AML-193 (cell line): Measurements from ENCODE around the gene SPRR2B.
"Not testable (repeated sequence)": the region's sequence is repeated elsewhere in the genome, so short reads cannot be mapped to it uniquely, and the experiment has no call there.

Experiments
- DNase-seq, 2 experiments: peaks; one replicate each; lab custom pipeline; 2025; lab: John Stamatoyannopoulos, UW

The SPRR2B gene

GRCh38 chr1:153071511-153071910, at the start of gene SPRR2B:
SPRR2B (minus strand) TSS chr1:153071611; CDS start chr1:153070839, 772 bp downstream.
- DNase-seq = no peak

DNA sequence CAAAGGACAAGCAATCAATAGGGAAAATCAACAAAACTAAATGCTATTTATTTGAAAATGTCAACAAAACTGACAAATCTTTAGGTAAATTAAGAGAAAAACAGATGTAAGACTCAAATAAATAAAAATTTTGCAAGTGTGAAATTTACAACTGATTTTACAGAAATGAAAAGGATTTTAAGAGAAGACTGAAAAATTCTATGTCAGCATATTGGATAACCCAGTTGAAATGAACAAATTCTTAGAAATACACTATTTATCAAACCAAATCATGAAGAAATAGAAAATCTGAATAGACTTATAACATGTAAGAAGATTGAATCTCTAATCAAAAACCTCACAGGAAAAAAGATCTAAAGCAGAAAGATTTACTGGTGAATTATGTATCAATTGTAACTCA, 49.5 kb upstream of the SPRR2B start:
- no peak for DNase-seq

- DNase-seq = no peak
Observed at GRCh38 chr1:153119491-153119971, 48.1 kb upstream of the SPRR2B start.

GRCh38 chr1:153115264-153115663, 43.9 kb upstream of the SPRR2B start:
- DNase-seq = not testable (repeated sequence)

GRCh38 chr1:153113416-153113815, 42.0 kb upstream of the SPRR2B start, which contains the start of gene SPRR2F:
SPRR2F (minus strand) TSS chr1:153113516; CDS start chr1:153112733, 783 bp downstream.
- DNase-seq = no peak

DNA sequence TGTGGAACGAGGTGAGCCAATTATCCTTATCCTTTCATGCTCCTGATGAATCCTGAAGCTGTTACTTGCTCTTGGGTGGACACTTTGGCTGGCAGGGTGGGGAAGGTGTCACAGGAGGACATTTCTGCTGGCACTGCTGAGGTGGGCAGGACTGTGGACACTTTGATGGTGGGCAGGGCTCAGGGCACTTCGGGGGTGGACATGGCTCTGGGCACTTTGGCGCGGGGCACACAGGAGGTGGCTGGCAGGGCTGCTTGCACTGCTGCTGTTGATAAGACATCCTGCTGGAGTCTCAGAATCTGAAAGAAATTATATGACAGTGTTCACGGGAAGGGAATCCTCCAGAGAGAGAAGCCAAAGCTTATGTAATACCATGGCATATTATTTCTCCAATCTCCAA, 41.0 kb upstream of the SPRR2B start:
- not testable (repeated sequence) for DNase-seq

DNA sequence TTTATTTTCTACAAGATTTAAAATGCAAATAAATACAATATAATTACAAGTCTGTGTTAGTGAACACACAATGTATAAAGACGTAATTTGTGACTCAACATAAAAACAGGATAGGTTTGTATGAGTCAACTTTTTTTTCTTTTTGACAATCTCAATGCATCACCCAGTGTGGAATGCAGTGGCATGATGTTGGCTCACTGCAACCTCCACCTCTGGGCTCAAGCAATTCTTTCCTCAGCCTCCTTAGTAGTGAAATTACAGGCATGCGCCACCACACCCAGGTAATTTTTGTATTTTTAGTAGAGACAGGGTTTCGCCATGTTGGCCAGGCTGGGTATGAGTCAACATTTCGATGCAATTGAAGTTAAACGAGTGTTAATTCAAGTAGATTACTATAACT, 28.8 kb upstream of the SPRR2B start:
- no peak for DNase-seq

DNA sequence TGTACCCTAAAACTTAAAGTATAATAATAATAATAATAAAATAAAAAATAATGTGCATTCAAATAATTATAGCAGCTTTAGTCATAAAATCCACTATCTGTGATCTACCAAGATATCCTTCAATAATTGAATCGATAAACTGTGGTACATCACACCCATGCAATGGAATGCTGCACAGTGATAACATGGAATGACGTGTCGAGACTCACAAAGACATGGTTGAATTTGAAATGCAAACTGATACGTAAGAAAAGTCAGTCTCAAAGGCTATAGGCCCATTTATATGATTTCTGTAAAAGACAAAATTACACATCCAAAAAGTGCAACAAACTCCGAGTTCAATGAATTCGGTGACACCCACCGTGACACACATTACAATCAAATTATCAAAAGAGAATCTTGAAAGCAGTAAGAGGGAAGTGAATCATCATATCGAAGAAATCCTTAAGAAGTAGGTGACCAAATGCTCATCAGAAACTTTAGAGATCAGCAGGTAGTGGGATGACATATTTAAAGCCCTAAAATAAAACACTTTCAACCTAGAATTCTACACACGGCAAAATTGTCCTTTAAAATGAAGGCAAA, 28.1 kb upstream of the SPRR2B start:
- DNase-seq = no peak

GRCh38 chr1:153095764-153096163, 24.4 kb upstream of the SPRR2B start:
- DNase-seq = no peak

DNA sequence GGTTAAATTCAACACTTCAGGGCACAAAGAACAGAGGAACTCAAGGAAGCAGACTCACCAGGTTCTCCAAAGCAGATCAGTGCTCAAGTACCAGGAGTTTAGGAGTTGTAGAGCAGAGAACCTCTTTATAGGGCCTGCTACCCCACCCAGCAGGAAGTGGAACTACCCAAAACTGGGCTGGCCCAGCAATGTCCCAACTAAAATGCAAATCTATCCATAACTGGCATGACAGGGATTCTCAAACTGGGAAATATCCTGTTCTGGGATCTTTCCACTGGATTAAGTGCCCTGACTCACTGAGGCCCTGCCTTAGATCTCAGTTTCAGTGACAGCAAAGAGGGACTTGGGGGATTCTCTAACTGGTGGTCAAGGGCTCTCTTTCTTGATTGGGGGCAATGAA, 23.0 kb upstream of the SPRR2B start, which contains the start of gene SPRR2E:
Gene SPRR2E, minus strand, starts transcription at position 101 of the 400 bp plus-strand sequence. CDS start 775 bp downstream, outside the sequence.
- DNase-seq = no peak

GRCh38 chr1:153087652-153088051, 16.2 kb upstream of the SPRR2B start:
- DNase-seq = no peak

DNA sequence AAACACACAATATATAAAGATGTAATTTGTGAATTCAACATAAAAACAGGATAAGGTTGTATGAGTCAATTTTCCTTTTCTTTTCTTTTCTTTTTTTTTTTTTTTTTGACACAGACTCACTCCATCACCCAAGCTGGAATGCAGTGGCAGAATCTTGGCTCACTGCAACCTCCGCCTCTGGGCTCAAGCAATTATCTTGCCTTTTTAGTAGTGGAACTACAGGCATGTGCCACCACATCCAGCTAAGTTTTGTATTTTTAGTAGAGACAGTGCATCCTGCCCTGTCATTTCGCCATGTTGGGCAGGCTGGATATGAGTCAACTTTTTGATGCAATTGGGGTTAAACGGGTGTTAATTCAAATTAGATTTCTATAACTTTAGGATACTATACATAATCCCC, 10.3 kb upstream of the SPRR2B start:
- no peak for DNase-seq

- no peak for DNase-seq
Observed at GRCh38 chr1:153072806-153073726, 1.7 kb upstream of the SPRR2B start.

GRCh38 chr1:153070243-153070642, 1.2 kb downstream of the SPRR2B start:
- DNase-seq = no peak

GRCh38 chr1:153058826-153059784, 12.3 kb downstream of the SPRR2B start:
- no peak for DNase-seq

DNA sequence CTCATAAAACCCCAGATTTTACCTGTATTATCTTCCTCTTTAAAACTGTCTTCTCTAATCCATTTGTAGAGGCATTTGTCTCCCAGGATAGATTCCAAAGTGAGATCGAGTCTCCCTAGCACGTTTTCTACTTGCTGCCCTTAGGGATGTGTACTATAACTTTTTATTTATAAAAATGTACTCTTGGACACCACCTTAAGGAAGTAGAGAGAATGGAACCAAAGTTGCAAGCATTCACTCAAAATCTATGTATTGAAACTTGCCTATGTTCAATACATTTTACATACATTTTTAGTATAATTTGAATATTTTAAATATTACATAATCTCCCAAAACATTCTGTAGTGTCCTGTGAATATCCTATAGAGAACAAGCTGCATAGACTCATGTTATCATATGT, 13.3 kb downstream of the SPRR2B start:
- DNase-seq = no peak

- DNase-seq = no peak
Observed at GRCh38 chr1:153057375-153057774, 14.0 kb downstream of the SPRR2B start, which contains the start of gene SPRR2A. SPRR2A (minus strand) TSS chr1:153057512; CDS start chr1:153056735, 777 bp downstream.

- DNase-seq = not testable (repeated sequence)
Observed at GRCh38 chr1:153056111-153056510, 15.3 kb downstream of the SPRR2B start.

DNA sequence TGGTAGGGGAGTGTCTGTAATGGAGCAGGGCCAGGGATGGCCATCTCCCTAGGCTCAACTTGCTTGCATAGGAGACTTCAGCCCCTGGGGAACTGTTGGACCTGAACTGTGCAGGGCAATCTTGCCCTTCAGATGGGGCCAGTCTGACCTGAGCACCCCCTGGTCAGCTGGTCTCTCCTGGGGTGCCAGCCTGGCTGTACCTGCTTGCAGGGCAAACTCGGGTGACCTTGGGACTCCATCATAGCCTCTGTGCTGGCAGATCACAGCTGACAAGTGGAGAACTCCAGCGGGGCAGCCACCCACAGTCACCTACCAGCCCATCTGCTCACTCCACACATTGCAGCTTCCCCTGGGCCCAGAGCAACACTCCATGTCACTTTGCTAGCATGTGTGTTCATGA, 22.2 kb downstream of the SPRR2B start:
- no peak for DNase-seq

- DNase-seq = no peak
Observed at GRCh38 chr1:153040950-153041631, 30.3 kb downstream of the SPRR2B start, which contains the start of gene SPRR2D. SPRR2D (minus strand) TSS chr1:153041120; CDS start chr1:153040346, 774 bp downstream.

DNA sequence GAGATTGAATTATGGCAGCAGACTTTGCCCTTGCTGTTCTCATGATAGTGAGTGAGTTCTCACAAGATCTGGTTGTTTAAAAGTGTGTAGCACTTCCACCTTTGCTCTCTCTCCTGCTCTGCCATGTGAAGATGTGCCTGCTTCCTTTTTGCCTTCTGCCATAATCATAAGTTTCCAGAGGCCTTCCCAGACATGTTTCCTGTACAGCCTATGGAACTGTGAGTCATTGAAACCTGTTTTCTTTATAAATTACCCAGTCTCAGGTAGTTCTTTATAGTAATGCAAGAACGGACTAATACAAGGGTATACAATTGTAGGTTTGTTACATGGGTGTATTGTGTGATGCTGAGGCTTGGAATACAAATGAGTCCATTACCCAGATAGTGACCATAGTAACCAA, 36.2 kb downstream of the SPRR2B start:
- DNase-seq = no peak
